AG08395 (cell line): Measurements from ENCODE around the gene SLC1A4.
"Not testable (repeated sequence)": the region's sequence is repeated elsewhere in the genome, so short reads cannot be mapped to it uniquely, and the experiment has no call there.

ENCODE experiments used
- DNase-seq: peaks from one replicate; pipeline ENCODE4 v3.0.0; 2012; ENCODE audit warnings: mixed read lengths, low spot score

SLC1A4 gene

GRCh38 chr2:65026154-65026553 lies 37.0 kb downstream of the SLC1A4 start:
- no peak for DNase-seq

- DNase-seq: no peak
These were observed 37.7 kb downstream of the SLC1A4 start for GRCh38 chr2:65026704-65027464.

GRCh38 chr2:65027616-65028244 lies 38.5 kb downstream of the SLC1A4 start:
- DNase-seq: no peak

- no peak for DNase-seq
These were observed 41.5 kb downstream of the SLC1A4 start for GRCh38 chr2:65030476-65031332.

GRCh38 chr2:65031341-65032018 lies 42.3 kb downstream of the SLC1A4 start:
- DNase-seq: no peak

- DNase-seq: no peak
These were observed 43.1 kb downstream of the SLC1A4 start for GRCh38 chr2:65032019-65032975.

GRCh38 chr2:65033178-65033577 lies 44.0 kb downstream of the SLC1A4 start:
- DNase-seq: peak; percentile 24

- not testable (repeated sequence) for DNase-seq
These were observed 44.5 kb downstream of the SLC1A4 start for GRCh38 chr2:65033667-65034066.

- no peak for DNase-seq
These were observed 46.2 kb downstream of the SLC1A4 start for GRCh38 chr2:65035351-65035943.

- DNase-seq: no peak
These were observed 48.0 kb downstream of the SLC1A4 start for GRCh38 chr2:65037178-65037577.

GRCh38 chr2:65039640-65040039 lies 50.4 kb downstream of the SLC1A4 start:
- no peak for DNase-seq

- peak; percentile 91 for DNase-seq
These were observed 51.4 kb downstream of the SLC1A4 start for GRCh38 chr2:65040400-65041261.

- DNase-seq: no peak
These were observed 53.8 kb downstream of the SLC1A4 start for GRCh38 chr2:65043001-65043400.

GRCh38 chr2:65044097-65044735 lies 55.0 kb downstream of the SLC1A4 start:
- no peak for DNase-seq

- DNase-seq: peak; percentile 24
These were observed 56.5 kb downstream of the SLC1A4 start for GRCh38 chr2:65045651-65046050.

GRCh38 chr2:65046633-65047407 lies 57.6 kb downstream of the SLC1A4 start:
- DNase-seq: no peak

GRCh38 chr2:65049010-65049639 lies 59.9 kb downstream of the SLC1A4 start:
- DNase-seq: no peak

- DNase-seq: no peak
These were observed 61.7 kb downstream of the SLC1A4 start for GRCh38 chr2:65050931-65051330.
